HG03025 (cell line): ENCODE results near the gene ECT2L.
"Not testable (repeated sequence)": the region's sequence is repeated elsewhere in the genome, so short reads cannot be mapped to it uniquely, and the experiment has no call there.

ENCODE experiments used
- ATAC-seq: cut with Tn5 transposase; IDR thresholded peaks from one replicate; pipeline ENCODE4 v1.9.1; 2021; ENCODE audit warnings: mild to moderate bottlenecking, moderate library complexity; ENCODE audit not compliant: unreplicated experiment, low FRiP score

Gene ECT2L

GRCh38 chr6:138926579-138926978 lies 130.7 kb downstream of the ECT2L start:
- ATAC-seq: no peak

GRCh38 chr6:138931660-138932059 lies 135.8 kb downstream of the ECT2L start:
- no peak for ATAC-seq

GRCh38 chr6:138936873-138937272 lies 141.0 kb downstream of the ECT2L start:
- not testable (repeated sequence) for ATAC-seq

- no peak for ATAC-seq
Observed at GRCh38 chr6:138943089-138943625, 147.3 kb downstream of the ECT2L start.

GRCh38 chr6:138944412-138944811 lies 148.5 kb downstream of the ECT2L start:
- ATAC-seq: no peak

GRCh38 chr6:138945354-138945753 lies 149.5 kb downstream of the ECT2L start:
- ATAC-seq: no peak

GRCh38 chr6:138948004-138948403 lies 152.1 kb downstream of the ECT2L start:
- ATAC-seq: no peak

GRCh38 chr6:138948546-138949179 lies 152.8 kb downstream of the ECT2L start:
- no peak for ATAC-seq

- ATAC-seq: no peak
Observed at GRCh38 chr6:138953451-138953850, 157.6 kb downstream of the ECT2L start.
